ENCODE measurements around the gene VEZT.

Gene VEZT

DNA sequence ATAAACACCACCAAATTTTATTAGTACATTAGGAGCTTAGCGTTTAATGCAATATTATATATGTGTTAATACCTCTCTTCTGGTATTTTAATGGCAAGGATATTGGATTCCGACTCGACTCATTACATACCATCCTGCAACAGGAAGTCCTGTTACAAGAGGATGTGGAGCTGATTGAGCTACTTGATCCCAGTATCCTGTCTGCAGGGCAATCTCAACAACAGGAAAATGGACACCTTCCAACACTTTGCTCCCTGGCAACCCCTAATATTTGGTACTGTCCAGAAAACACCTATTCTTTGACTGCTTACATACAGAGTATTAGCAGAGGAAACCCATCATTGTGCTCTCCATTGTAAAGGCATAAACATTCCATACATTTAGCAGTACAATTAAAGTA lies 45.2 kb downstream of the VEZT start:
- no peak for DNase-seq (ENCODE audit: low read depth)
- Histone ChIP-seq H3K36me3 (ENCODE audit: control insufficient read depth, insufficient read depth, low read length, severe bottlenecking) (peaks cover 82% of the 10 kb centered on the region), H3K9me3 (ENCODE audit: control insufficient read depth, low read length) (no peaks in the 10 kb centered on the region), H3K4me1 (ENCODE audit: control insufficient read depth, insufficient read depth, low read length) (no peaks in the 10 kb centered on the region), H3K27me3 (replicated peaks; ENCODE audit: control insufficient read depth, insufficient read depth, low read length) (no peaks in the 10 kb centered on the region), H3K4me3 (ENCODE audit: low read length) (no peak overlapping the region), H3K9ac (ENCODE audit: low read length) (no peak overlapping the region)

GRCh38 chr12:95265765-95266164 lies 48.2 kb downstream of the VEZT start:
- DNase-seq (ENCODE audit: low read depth) = no peak
- H3K9me3 ChIP-seq (ENCODE audit: control insufficient read depth, low read length) = no peaks in the 10 kb centered on the region
- peaks cover 77% of the 10 kb centered on the region for H3K36me3 ChIP-seq (ENCODE audit: control insufficient read depth, insufficient read depth, low read length, severe bottlenecking)
- no peak overlapping the region for H3K4me3 ChIP-seq (ENCODE audit: low read length)
- H3K9ac ChIP-seq (ENCODE audit: low read length) = no peak overlapping the region
- no peaks in the 10 kb centered on the region for H3K27me3 ChIP-seq (replicated peaks; ENCODE audit: control insufficient read depth, insufficient read depth, low read length)
- H3K4me1 ChIP-seq (ENCODE audit: control insufficient read depth, insufficient read depth, low read length) = no peaks in the 10 kb centered on the region

- no peak overlapping the region for H3K4me3 ChIP-seq (ENCODE audit: low read length)
- no peaks in the 10 kb centered on the region for H3K9me3 ChIP-seq (ENCODE audit: control insufficient read depth, low read length)
- no peak for DNase-seq (ENCODE audit: low read depth)
- no peak overlapping the region for H3K9ac ChIP-seq (ENCODE audit: low read length)
- H3K4me1 ChIP-seq (ENCODE audit: control insufficient read depth, insufficient read depth, low read length) = no peaks in the 10 kb centered on the region
- H3K36me3 ChIP-seq (ENCODE audit: control insufficient read depth, insufficient read depth, low read length, severe bottlenecking) = peaks cover 81% of the 10 kb centered on the region
- H3K27me3 ChIP-seq (replicated peaks; ENCODE audit: control insufficient read depth, insufficient read depth, low read length) = no peaks in the 10 kb centered on the region
Measured at GRCh38 chr12:95266254-95266653, 48.6 kb downstream of the VEZT start.

DNA sequence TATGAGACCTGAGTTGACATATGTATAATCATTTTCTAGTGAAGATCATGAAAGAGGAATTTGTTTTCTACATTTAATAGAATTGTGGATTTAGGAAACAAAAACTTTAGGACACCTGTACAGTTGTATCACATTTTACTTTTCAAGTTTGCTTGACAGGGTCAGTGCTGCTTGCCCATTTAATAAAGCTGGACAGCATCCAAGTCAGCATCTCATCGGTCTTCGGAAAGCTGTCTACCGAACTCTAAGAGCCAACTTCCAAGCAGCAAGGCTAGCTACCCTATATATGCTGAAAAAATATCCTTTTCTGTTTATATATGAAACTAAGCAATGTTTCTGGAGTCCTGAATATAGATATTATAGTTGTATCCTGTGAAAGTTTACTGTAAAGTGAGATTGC lies 52.3 kb downstream of the VEZT start:
- Histone ChIP-seq H3K27me3 (replicated peaks; ENCODE audit: control insufficient read depth, insufficient read depth, low read length) (no peaks in the 10 kb centered on the region), H3K4me3 (ENCODE audit: low read length) (no peak overlapping the region), H3K9ac (ENCODE audit: low read length) (no peak overlapping the region), H3K4me1 (ENCODE audit: control insufficient read depth, insufficient read depth, low read length) (no peaks in the 10 kb centered on the region), H3K9me3 (ENCODE audit: control insufficient read depth, low read length) (no peaks in the 10 kb centered on the region), H3K36me3 (ENCODE audit: control insufficient read depth, insufficient read depth, low read length, severe bottlenecking) (peaks cover 71% of the 10 kb centered on the region)
- no peak for DNase-seq (ENCODE audit: low read depth)

DNA sequence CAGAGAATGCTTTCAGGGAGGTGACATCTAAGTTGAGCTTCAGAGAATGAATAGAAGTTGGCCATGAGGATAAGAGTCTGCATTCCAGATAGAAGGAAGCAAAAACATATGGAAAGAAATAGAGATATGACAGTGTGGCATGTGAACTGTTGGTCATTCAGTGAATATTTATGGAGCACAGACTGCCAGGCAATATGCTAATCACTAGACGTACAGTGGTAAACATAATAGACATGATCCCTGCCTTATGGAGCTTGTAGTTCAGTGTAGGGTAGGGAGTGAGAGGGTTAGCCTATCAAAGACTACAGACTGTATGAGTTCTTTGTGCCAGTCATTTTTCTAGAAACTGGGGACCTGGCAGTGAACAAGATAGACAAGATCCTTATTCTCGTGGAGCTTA lies 53.9 kb downstream of the VEZT start:
- H3K36me3 ChIP-seq (ENCODE audit: control insufficient read depth, insufficient read depth, low read length, severe bottlenecking) = peaks cover 66% of the 10 kb centered on the region
- DNase-seq (ENCODE audit: low read depth) = no peak

DNA sequence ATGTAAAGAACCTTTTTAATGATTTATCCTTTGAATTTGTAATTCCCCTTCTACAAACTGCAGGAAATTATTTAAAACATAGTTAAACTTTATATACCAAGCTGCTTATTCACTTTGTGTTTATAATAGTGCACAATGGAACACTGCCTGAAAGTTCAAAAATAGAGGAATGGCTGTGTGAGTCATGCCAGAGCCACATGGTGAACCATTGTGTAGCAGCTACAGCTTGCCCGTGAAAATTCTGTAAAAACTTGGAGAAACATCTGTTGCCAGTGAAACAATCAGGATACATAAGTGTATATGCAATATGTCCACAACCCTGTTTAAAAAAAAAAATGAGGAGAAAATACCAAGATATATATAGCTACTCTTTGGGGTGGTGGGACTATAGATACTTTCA lies 59.5 kb downstream of the VEZT start:
- no peaks in the 10 kb centered on the region for H3K9me3 ChIP-seq (ENCODE audit: control insufficient read depth, low read length)
- H3K4me1 ChIP-seq (ENCODE audit: control insufficient read depth, insufficient read depth, low read length) = peaks cover 8% of the 10 kb centered on the region
- DNase-seq (ENCODE audit: low read depth) = peak; percentile 79
- H3K9ac ChIP-seq (ENCODE audit: low read length) = no peak overlapping the region
- H3K4me3 ChIP-seq (ENCODE audit: low read length) = no peak overlapping the region
- peaks cover 44% of the 10 kb centered on the region for H3K36me3 ChIP-seq (ENCODE audit: control insufficient read depth, insufficient read depth, low read length, severe bottlenecking)
- H3K27me3 ChIP-seq (replicated peaks; ENCODE audit: control insufficient read depth, insufficient read depth, low read length) = no peaks in the 10 kb centered on the region

More for the DNA sequence above, 53.9 kb downstream of the VEZT start:
- no peak overlapping the region for H3K9ac ChIP-seq (ENCODE audit: low read length)
- no peaks in the 10 kb centered on the region for H3K4me1 ChIP-seq (ENCODE audit: control insufficient read depth, insufficient read depth, low read length)
- no peaks in the 10 kb centered on the region for H3K9me3 ChIP-seq (ENCODE audit: control insufficient read depth, low read length)
- no peak overlapping the region for H3K4me3 ChIP-seq (ENCODE audit: low read length)
- H3K27me3 ChIP-seq (replicated peaks; ENCODE audit: control insufficient read depth, insufficient read depth, low read length) = no peaks in the 10 kb centered on the region

DNA sequence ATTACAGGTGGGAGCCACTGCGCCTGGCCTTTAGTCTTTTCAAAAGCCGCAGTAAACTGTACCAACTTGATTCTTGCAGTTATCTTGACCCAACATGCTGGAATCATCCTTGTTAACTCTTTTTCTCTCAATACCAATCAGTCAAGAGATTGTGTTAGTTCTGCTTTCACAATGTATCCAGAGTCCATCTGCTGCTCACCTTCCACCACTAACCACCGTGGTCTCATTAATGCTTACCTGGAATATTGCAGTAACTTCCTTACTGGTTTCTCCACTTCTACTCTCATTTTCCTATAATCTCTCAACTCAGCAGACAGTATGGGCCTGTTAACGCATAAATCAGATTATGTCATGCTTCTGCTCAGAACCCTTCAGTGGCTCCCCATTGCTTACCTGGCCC lies 62.2 kb downstream of the VEZT start:
- Histone ChIP-seq H3K27me3 (replicated peaks; ENCODE audit: control insufficient read depth, insufficient read depth, low read length) (no peaks in the 10 kb centered on the region), H3K4me1 (ENCODE audit: control insufficient read depth, insufficient read depth, low read length) (peaks cover 8% of the 10 kb centered on the region), H3K9me3 (ENCODE audit: control insufficient read depth, low read length) (no peaks in the 10 kb centered on the region), H3K36me3 (ENCODE audit: control insufficient read depth, insufficient read depth, low read length, severe bottlenecking) (peaks cover 52% of the 10 kb centered on the region), H3K4me3 (ENCODE audit: low read length) (no peak overlapping the region), H3K9ac (ENCODE audit: low read length) (no peak overlapping the region)
- no peak for DNase-seq (ENCODE audit: low read depth)

DNA sequence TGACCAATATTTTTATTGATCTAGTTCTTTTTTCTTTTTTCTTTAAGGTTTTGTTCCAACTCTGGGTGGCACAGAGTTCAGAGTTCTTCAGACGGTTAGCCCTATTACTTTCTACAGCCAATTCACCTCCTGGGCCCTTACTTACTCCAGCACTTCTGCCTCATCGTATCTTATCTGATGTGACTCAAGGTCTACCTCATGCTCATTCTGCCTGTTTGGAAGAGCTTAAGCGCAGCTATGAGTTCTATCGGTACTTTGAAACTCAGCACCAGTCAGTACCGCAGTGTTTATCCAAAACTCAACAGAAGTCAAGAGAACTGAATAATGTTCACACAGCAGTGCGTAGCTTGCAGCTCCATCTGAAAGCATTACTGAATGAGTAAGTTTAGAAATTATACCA lies 64.7 kb downstream of the VEZT start:
- no peak overlapping the region for H3K9ac ChIP-seq (ENCODE audit: low read length)
- H3K4me1 ChIP-seq (ENCODE audit: control insufficient read depth, insufficient read depth, low read length) = peaks cover 13% of the 10 kb centered on the region
- H3K27me3 ChIP-seq (replicated peaks; ENCODE audit: control insufficient read depth, insufficient read depth, low read length) = no peaks in the 10 kb centered on the region
- peaks cover 43% of the 10 kb centered on the region for H3K36me3 ChIP-seq (ENCODE audit: control insufficient read depth, insufficient read depth, low read length, severe bottlenecking)
- H3K9me3 ChIP-seq (ENCODE audit: control insufficient read depth, low read length) = no peaks in the 10 kb centered on the region
- H3K4me3 ChIP-seq (ENCODE audit: low read length) = no peak overlapping the region
- DNase-seq (ENCODE audit: low read depth) = no peak

- no peaks in the 10 kb centered on the region for H3K27me3 ChIP-seq (replicated peaks; ENCODE audit: control insufficient read depth, insufficient read depth, low read length)
- no peak overlapping the region for H3K4me3 ChIP-seq (ENCODE audit: low read length)
- peaks cover 18% of the 10 kb centered on the region for H3K4me1 ChIP-seq (ENCODE audit: control insufficient read depth, insufficient read depth, low read length)
- no peak for DNase-seq (ENCODE audit: low read depth)
- peaks cover 43% of the 10 kb centered on the region for H3K36me3 ChIP-seq (ENCODE audit: control insufficient read depth, insufficient read depth, low read length, severe bottlenecking)
- H3K9ac ChIP-seq (ENCODE audit: low read length) = no peak overlapping the region
- H3K9me3 ChIP-seq (ENCODE audit: control insufficient read depth, low read length) = no peaks in the 10 kb centered on the region
Measured at GRCh38 chr12:95283371-95283770, 65.8 kb downstream of the VEZT start.

DNA sequence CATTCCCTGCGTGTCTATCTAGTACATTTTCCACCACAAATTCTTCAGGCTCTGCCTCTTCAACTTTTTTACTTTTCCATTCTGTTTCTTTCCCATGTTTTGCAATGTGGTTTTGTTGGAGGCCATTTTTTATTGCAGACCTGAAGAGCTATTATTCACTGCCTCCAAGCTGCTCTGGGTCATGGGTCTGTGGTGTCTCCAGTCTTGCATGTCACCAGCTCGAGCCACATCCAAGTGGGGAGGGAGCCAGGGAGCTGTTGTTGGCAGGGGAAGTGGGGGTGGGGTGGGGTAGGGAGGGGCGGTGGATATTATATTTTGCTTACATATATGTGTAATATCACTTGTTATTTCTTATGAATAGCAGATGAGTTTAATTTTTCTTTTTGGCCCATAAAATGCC lies 69.1 kb downstream of the VEZT start:
- no peak for DNase-seq (ENCODE audit: low read depth)
- Histone ChIP-seq H3K9ac (ENCODE audit: low read length) (peak overlapping the region; percentile 18), H3K27me3 (replicated peaks; ENCODE audit: control insufficient read depth, insufficient read depth, low read length) (no peaks in the 10 kb centered on the region), H3K36me3 (ENCODE audit: control insufficient read depth, insufficient read depth, low read length, severe bottlenecking) (peaks cover 41% of the 10 kb centered on the region), H3K4me3 (ENCODE audit: low read length) (no peak overlapping the region), H3K9me3 (ENCODE audit: control insufficient read depth, low read length) (no peaks in the 10 kb centered on the region), H3K4me1 (ENCODE audit: control insufficient read depth, insufficient read depth, low read length) (peaks cover 22% of the 10 kb centered on the region)

- H3K36me3 ChIP-seq (ENCODE audit: control insufficient read depth, insufficient read depth, low read length, severe bottlenecking) = peaks cover 41% of the 10 kb centered on the region
- peaks cover 16% of the 10 kb centered on the region for H3K4me1 ChIP-seq (ENCODE audit: control insufficient read depth, insufficient read depth, low read length)
- H3K27me3 ChIP-seq (replicated peaks; ENCODE audit: control insufficient read depth, insufficient read depth, low read length) = no peaks in the 10 kb centered on the region
- H3K4me3 ChIP-seq (ENCODE audit: low read length) = no peak overlapping the region
- no peaks in the 10 kb centered on the region for H3K9me3 ChIP-seq (ENCODE audit: control insufficient read depth, low read length)
- no peak for DNase-seq (ENCODE audit: low read depth)
- H3K9ac ChIP-seq (ENCODE audit: low read length) = no peak overlapping the region
Measured at GRCh38 chr12:95291501-95291900, 73.9 kb downstream of the VEZT start.

DNA sequence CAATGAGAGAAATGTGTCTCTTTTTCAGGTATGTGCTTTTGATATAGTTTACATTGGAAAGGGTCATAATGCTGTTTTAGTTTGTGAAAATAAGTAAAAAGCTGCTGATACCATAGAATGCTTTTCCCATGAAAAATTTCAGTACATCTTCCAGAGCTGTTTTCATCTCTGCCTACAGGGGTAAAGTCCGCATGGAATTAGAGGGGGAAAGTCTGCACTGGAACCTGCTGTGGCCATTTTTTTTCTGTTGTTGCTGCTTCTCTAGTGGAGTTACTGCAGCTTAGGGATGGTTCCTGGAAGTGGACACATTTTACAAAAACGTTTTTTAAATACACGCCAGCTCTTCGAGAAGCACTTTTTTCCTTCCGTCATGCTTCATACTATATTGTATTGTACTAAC lies 81.3 kb downstream of the VEZT start:
- Histone ChIP-seq H3K36me3 (ENCODE audit: control insufficient read depth, insufficient read depth, low read length, severe bottlenecking) (peaks cover 56% of the 10 kb centered on the region), H3K4me3 (ENCODE audit: low read length) (no peak overlapping the region), H3K9ac (ENCODE audit: low read length) (no peak overlapping the region), H3K9me3 (ENCODE audit: control insufficient read depth, low read length) (no peaks in the 10 kb centered on the region), H3K27me3 (replicated peaks; ENCODE audit: control insufficient read depth, insufficient read depth, low read length) (no peaks in the 10 kb centered on the region), H3K4me1 (ENCODE audit: control insufficient read depth, insufficient read depth, low read length) (peaks cover 9% of the 10 kb centered on the region)
- no peak for DNase-seq (ENCODE audit: low read depth)

Measured in adipocyte (in vitro differentiated cells).